Measurements from ENCODE around the gene DBNDD1. TPM values are rescaled to one million over a fixed set of nuclear protein-coding genes. Genes with fewer than 3 reads are reported as not detected.
"Not testable (repeated sequence)": the region's sequence is repeated elsewhere in the genome, so short reads cannot be mapped to it uniquely, and the experiment has no call there.

The DBNDD1 gene
- total RNA-seq, 2 experiments from 2014 or later: 0.18 TPM; not detected in 1

DNA sequence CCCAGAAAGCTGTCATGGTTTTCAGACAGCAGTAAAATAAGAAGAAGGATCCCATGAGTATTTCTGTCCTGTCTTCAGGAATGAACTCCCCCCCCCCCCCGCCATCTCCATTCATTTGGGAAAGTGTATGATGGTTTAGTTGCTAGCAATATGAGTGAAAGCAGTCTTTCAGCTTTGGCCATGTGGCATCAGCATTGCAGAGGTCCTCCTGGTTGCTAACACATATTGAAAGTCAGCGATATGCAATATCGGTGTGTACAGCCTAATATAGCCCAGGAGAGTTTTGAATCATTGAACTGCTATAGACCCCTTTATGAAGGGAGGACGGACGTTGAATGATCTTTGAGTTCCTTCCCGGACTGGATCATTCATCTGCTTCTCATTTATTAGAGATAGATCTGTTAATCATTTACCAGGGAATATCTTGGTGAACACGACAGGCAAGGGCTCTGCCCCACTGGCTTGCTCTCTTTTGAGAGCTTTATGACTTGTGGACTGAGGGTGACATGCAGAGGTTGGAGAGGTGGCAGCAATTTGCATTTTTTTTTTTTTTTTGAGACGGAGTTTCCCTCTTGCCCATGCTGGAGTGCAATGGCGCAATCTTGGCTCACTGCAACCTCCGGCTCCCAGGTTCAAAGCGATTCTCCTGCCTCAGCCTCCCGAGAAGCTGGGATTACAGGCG is 45.5 kb downstream of the DBNDD1 start:
- Mint-ChIP-seq H3K4me1 (ENCODE audit: low read depth) (peaks cover 34% of the 10 kb centered on the region), H3K27me3 (ENCODE audit: low read depth) (no peaks in the 10 kb centered on the region), H3K4me3 (peak overlapping the region; percentile 98), H3K27ac (peak overlapping the region; percentile 71), H3K36me3 (ENCODE audit: low read depth) (peaks cover 36% of the 10 kb centered on the region), H3K9me3 (ENCODE audit: insufficient read depth) (peaks cover 8% of the 10 kb centered on the region)
- DNase-seq (no peak), ATAC-seq (no peak)
- ChIA-PET POLR2A (interaction anchor here (0.8 to 2.4 kb wide), 4 partner anchors 24 to 52 kb away, joined by 3 to 13 read pairs (median 5); partner anchors contain the start of gene DEF8), CTCF (no interaction called here)

DNA sequence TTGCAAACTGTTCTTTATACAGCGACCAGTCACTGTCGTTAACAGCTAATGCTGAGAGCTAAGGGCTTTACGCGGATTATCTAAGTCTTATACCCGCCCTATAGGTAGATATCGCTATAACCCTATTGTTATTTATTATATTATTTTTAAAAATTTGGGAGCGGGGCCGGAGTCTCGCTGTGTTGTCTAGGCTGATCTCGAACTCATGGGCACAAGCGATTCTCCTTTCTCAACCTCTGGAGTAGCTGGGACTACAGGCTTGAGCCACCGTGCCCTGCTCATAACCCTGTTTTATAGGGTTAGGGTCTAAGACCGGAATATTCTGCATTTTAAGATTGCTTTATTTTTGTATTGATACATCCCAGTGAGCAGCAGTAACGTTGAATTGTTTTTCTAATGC is 46.0 kb downstream of the DBNDD1 start:
- Mint-ChIP-seq H3K36me3 (ENCODE audit: low read depth) (peaks cover 34% of the 10 kb centered on the region), H3K27ac (peak overlapping the region; percentile 98), H3K4me1 (ENCODE audit: low read depth) (peaks cover 34% of the 10 kb centered on the region), H3K9me3 (ENCODE audit: insufficient read depth) (peaks cover 8% of the 10 kb centered on the region), H3K27me3 (ENCODE audit: low read depth) (no peaks in the 10 kb centered on the region), H3K4me3 (peak overlapping the region; percentile 98)
- DNase-seq (no peak), ATAC-seq (no peak)
- CTCF ChIA-PET: interaction anchor here (1.0 kb wide), 1 partner anchor 26 kb away, joined by 3 read pairs; no protein-coding TSS in a partner anchor
- POLR2A ChIA-PET: interaction anchor here (0.8 to 2.4 kb wide), 7 partner anchors 9 to 100 kb away, joined by 3 to 13 read pairs (median 5); partner anchors contain the start of genes DEF8 and TCF25

DNA sequence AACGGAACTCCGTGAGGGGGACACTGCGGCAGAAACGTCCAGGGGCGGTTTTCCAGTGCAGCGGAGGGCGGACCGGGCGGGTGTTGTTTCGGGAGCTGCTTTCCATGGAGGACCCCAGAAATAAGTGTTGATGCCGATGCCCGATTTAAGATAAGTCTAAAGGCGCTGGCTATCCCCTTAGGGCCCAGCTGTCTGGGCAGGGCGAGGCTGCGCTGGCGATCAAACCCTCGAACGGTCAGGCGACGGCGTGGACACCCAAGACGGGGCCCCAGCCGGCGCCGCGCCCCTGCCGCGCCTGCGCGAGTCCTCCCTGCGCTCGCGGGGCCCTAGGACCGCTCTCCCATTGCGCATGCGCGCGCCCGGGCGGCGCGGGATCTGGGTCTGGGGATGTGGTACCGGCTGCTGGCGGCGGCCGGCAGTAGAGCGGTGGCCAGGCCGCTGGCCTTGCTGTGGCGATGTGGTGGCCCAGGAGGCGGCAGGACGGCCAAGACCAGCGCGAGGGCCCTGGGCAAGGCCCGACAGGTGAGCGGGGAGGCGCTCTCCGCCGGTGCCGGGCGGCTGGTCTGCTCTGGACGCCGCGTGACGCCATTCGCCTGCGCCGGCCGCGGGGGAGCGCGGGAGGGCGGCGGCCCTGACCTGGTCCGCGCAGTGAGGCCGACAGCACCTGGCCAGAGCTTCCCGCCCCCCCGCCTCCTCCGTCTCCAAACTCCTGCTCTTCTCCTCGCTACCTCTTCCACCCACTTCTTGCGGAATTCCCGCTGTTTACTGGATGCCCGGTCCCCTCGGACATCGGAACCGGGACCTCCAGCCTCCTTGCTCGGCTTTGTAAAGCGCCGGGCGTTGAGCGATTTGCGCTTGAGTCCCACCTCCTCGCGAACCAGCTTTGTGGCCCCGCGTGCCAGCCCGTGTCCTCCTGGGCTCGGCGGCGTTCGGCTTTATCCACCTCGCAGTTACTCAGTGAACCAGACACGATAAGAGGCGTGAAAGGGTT is 46.7 kb downstream of the DBNDD1 start:
- peak; percentile 93 for DNase-seq
- H3K27ac Mint-ChIP-seq: peak overlapping the region; percentile 98
- ATAC-seq: peak; percentile 95
- peaks cover 8% of the 10 kb centered on the region for H3K9me3 Mint-ChIP-seq (ENCODE audit: insufficient read depth)
- ChIA-PET CTCF (interaction anchor here (1.0 to 1.2 kb wide), 2 partner anchors 11 to 25 kb away, joined by 3 read pairs; no protein-coding TSS in a partner anchor), POLR2A (interaction anchor here (0.8 to 2.4 kb wide), 9 partner anchors 9 to 732 kb away, joined by 3 to 13 read pairs (median 5); partner anchors contain the start of genes DEF8 and TCF25)
- H3K4me3 Mint-ChIP-seq: peak overlapping the region; percentile 98
- peaks cover 34% of the 10 kb centered on the region for H3K4me1 Mint-ChIP-seq (ENCODE audit: low read depth)
- peaks cover 30% of the 10 kb centered on the region for H3K36me3 Mint-ChIP-seq (ENCODE audit: low read depth)
- no peaks in the 10 kb centered on the region for H3K27me3 Mint-ChIP-seq (ENCODE audit: low read depth)

DNA sequence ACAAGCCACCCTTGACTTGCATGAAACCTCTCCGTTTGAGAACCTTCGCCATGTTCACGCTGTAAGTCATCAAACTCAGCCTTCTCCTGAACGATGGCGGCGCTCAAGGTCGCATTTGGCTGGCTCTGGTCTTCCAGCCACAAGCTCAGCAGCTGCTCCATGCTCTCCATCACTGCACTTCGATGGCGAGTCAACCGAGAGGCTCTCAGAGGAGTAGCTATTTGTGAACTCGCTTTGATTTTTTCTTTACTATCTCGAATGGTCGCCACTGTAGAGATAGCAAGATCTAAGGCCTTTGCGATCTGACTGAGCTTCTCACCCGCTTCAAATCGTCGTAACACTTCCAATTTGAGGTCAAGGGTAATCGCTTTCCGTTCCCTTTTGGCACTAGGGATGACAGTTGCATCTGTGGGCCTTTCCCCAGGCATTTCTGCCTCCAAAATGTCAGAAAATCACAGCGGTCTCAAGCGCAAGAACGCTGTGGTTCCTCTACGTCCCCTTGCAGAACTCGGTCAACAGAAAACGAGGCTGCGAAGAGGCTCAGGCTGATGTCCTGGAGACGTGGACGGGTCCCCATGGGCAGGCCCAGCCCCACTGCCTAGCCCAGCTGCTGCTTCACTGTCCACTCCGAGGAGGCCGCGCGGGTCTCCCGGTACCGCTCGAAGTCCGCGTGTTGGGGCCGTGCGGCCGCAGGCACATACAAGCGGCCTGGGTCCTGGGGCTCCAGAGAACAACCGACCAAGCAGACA is 47.6 kb downstream of the DBNDD1 start:
- POLR2A ChIA-PET: interaction anchor here (0.8 to 2.4 kb wide), 7 partner anchors 10 to 731 kb away, joined by 3 to 13 read pairs (median 5); partner anchors contain the start of genes DEF8 and TCF25
- H3K36me3 Mint-ChIP-seq (ENCODE audit: low read depth): peaks cover 27% of the 10 kb centered on the region
- H3K4me1 Mint-ChIP-seq (ENCODE audit: low read depth): peaks cover 34% of the 10 kb centered on the region
- no peaks in the 10 kb centered on the region for H3K27me3 Mint-ChIP-seq (ENCODE audit: low read depth)
- DNase-seq (no peak), ATAC-seq (peak; percentile 8)
- H3K27ac Mint-ChIP-seq: peak overlapping the region; percentile 98
- H3K4me3 Mint-ChIP-seq: peak overlapping the region; percentile 98
- CTCF ChIA-PET: interaction anchor here (1.2 kb wide), 1 partner anchor 11 kb away, joined by 3 read pairs; no protein-coding TSS in a partner anchor
- peaks cover 8% of the 10 kb centered on the region for H3K9me3 Mint-ChIP-seq (ENCODE audit: insufficient read depth)

DNA sequence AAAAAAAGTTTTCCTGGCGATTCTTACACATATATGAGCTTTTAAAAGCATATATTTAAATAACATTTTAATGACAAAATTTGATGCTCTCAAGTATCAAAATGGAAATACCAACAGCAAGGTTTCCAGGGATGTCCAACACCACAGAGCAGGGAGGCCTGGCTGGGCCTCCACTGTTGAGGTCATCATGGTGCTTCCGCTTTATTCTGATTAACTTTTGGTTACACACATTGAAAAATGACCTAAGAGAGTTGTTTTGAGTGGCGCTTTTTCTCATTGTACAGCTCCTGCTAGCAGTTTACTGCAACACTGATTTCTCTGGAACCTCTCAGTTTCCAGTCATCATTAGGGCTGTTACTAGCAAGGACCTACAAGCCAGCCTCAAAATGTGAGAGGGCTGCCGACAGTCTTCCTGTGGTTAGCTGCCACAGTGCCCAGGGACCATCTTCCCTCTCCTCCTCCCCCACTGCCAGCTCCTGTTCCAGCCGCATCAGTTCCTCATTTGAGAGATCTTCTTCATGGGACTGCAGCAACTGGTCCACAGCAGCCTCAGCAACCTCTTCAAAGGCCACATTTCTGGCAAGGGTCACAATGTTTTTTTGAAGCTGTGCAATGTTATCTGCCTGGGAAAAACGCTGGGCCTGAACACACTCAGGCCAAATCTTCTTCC is 49.4 kb downstream of the DBNDD1 start:
- peaks cover 29% of the 10 kb centered on the region for H3K4me1 Mint-ChIP-seq (ENCODE audit: low read depth)
- CTCF ChIA-PET: no interaction called here

DNA sequence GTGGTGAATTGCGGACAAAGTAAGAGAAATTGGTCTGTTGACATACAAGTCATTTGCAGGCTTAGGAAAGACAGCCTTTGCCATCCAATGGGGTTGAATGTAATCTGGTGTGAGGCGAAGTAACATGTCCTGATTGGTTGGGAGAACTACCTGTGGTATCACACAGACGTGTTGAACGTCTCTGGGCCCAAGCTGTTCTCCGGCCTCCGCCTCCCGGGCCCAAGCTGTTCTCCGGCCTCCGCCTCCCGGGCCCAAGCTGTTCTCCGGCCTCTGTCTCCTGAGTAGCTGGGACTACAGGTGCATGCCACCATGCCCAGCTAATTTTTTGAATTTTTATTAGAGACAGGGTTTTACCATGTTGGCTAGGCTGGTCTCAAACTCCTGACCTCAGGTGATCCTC is 51.2 kb downstream of the DBNDD1 start:
- DNase-seq; ATAC-seq; H3K27ac Mint-ChIP-seq; CTCF ChIA-PET; H3K27me3 Mint-ChIP-seq (ENCODE audit: low read depth); H3K9me3 Mint-ChIP-seq (ENCODE audit: insufficient read depth); H3K4me3 Mint-ChIP-seq; POLR2A ChIA-PET: not testable (repeated sequence)
- H3K4me1 Mint-ChIP-seq (ENCODE audit: low read depth): peaks cover 17% of the 10 kb centered on the region
- peaks cover 19% of the 10 kb centered on the region for H3K36me3 Mint-ChIP-seq (ENCODE audit: low read depth)

More for the DNA sequence above, 49.4 kb downstream of the DBNDD1 start:
- Mint-ChIP-seq H3K27me3 (ENCODE audit: low read depth) (no peaks in the 10 kb centered on the region), H3K4me3 (no peak overlapping the region), H3K27ac (no peak overlapping the region), H3K36me3 (ENCODE audit: low read depth) (peaks cover 26% of the 10 kb centered on the region), H3K9me3 (ENCODE audit: insufficient read depth) (peaks cover 8% of the 10 kb centered on the region)
- ATAC-seq: no peak
- no peak for DNase-seq
- POLR2A ChIA-PET: no interaction called here

DNA sequence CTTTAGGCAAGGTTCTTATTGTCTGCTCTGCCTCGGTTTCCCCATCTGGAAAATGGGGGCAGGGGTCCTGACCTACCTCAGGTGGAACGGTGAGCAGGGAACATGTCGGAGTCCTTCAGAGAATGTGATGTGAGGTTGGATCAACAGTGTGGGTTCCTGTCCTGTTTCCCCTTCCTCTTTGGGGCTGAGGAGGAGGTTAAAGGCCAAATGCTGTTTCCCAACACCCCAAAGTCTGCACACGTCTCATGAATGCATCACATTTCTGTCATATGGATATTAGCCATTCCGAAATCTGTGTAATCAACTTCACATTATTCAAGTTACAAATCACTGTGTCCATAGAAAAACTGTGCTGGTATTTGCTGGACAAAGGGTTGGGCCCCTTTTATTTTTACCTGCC is 51.8 kb downstream of the DBNDD1 start:
- H3K9me3 Mint-ChIP-seq (ENCODE audit: insufficient read depth); H3K4me3 Mint-ChIP-seq; DNase-seq; H3K27ac Mint-ChIP-seq; ATAC-seq; POLR2A ChIA-PET; H3K27me3 Mint-ChIP-seq (ENCODE audit: low read depth); CTCF ChIA-PET: not testable (repeated sequence)
- Mint-ChIP-seq H3K4me1 (ENCODE audit: low read depth) (peaks cover 17% of the 10 kb centered on the region), H3K36me3 (ENCODE audit: low read depth) (peaks cover 17% of the 10 kb centered on the region)

DNA sequence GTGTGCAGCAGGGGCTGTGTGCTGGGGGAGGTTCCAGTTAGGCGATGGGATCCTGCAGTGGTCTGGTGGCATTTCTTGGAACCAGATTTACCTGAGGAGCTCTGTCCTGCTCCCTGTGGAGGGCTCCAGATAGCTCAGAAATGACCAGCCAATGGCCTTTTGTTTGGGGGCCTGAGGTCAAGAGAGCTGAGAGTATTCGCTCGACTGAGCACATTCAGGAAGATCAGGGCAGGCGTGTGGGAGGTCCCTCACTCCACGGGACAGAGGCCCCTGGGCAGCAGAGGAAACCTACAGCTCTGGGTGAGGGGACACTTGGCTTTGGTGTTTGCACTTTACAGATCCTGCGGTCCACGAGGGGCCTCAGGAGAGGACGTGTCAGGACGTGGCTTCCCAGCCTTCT is 52.5 kb downstream of the DBNDD1 start:
- POLR2A ChIA-PET: no interaction called here
- Mint-ChIP-seq H3K36me3 (ENCODE audit: low read depth) (peaks cover 17% of the 10 kb centered on the region), H3K27me3 (ENCODE audit: low read depth) (no peaks in the 10 kb centered on the region), H3K27ac (no peak overlapping the region), H3K4me1 (ENCODE audit: low read depth) (peaks cover 14% of the 10 kb centered on the region), H3K9me3 (ENCODE audit: insufficient read depth) (peaks cover 8% of the 10 kb centered on the region), H3K4me3 (no peak overlapping the region)
- CTCF ChIA-PET: no interaction called here
- ATAC-seq: no peak
- DNase-seq: no peak

DNA sequence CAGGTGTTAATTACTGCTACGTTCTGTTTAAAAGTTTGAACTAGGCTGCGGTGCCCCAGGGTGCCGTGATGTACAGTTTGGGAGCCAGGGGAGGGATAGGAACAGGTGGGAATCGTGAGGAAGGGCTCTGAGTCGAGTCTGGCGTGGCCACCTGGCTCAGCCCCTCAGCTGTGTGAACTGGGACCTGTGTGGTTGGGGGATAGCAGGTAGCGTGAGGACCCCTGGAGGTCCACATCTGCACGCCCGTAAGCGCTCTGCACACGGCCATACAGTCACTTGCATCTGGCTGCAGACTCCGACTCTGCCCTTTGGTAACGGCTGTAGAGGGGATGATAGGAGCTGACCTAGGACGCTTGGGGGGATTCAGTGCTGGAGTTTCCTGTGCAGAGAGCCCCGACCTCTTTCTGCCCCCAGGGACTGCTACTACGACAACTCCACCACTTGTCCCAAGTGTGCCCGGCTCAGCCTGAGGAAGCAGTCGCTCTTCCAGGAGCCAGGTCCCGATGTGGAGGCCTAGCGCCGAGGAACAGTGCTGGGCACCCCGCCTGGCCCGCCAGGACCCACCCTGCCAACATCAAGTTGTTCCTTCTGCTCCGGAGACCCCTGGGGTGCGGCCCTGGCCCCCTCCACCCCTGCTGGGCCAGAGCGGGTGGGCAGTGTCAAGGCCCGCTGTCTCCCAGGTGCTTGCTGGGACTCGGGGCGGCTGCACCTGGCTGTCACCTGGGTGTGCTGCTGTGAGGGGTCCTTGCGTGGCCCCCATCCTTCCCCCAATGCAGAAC is 53.6 kb downstream of the DBNDD1 start:
- ChIA-PET POLR2A (no interaction called here), CTCF (no interaction called here)
- DNase-seq: no peak
- no peaks in the 10 kb centered on the region for H3K9me3 Mint-ChIP-seq (ENCODE audit: insufficient read depth)
- no peak overlapping the region for H3K27ac Mint-ChIP-seq
- ATAC-seq: no peak
- H3K4me3 Mint-ChIP-seq: no peak overlapping the region
- H3K36me3 Mint-ChIP-seq (ENCODE audit: low read depth): peaks cover 10% of the 10 kb centered on the region
- no peaks in the 10 kb centered on the region for H3K27me3 Mint-ChIP-seq (ENCODE audit: low read depth)
- peaks cover 5% of the 10 kb centered on the region for H3K4me1 Mint-ChIP-seq (ENCODE audit: low read depth)

DNA sequence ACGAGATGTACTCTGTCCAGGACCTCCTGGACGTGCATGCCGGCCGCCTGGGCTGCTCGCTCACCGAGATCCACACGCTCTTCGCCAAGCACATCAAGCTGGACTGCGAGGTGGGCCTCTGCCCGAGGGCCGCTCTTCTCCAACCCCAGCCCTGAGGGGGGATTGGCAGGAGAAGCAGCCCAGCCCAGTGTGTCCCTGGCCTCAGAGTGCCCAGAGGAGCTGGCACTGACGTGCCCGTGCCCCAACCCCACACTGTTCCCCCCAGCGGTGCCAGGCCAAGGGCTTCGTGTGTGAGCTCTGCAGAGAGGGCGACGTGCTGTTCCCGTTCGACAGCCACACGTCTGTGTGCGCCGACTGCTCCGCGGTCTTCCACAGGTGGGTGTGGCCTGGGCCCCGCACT is 55.1 kb downstream of the DBNDD1 start:
- no peak overlapping the region for H3K27ac Mint-ChIP-seq
- H3K27me3 Mint-ChIP-seq (ENCODE audit: low read depth): no peaks in the 10 kb centered on the region
- DNase-seq (no peak), ATAC-seq (no peak)
- POLR2A ChIA-PET: no interaction called here
- H3K9me3 Mint-ChIP-seq (ENCODE audit: insufficient read depth): no peaks in the 10 kb centered on the region
- H3K4me3 Mint-ChIP-seq: no peak overlapping the region
- no peaks in the 10 kb centered on the region for H3K36me3 Mint-ChIP-seq (ENCODE audit: low read depth)
- no peaks in the 10 kb centered on the region for H3K4me1 Mint-ChIP-seq (ENCODE audit: low read depth)
- CTCF ChIA-PET: no interaction called here
